ENCODE measurements around the gene C5orf52. TPM values are rescaled to one million over a fixed set of nuclear protein-coding genes. Genes with fewer than 3 reads are reported as not detected.

C5orf52 gene
- total RNA-seq, 1 experiment from 2014 or later: not detected

- ChIA-PET CTCF (interaction anchor here (2.0 to 2.4 kb wide), 2 partner anchors 74 kb away, joined by 28 to 29 read pairs; partner anchors contain the start of gene LSM11), POLR2A (no interaction called here)
- no peak for ATAC-seq
- no peak for DNase-seq (ENCODE audit: low spot score)
- H3K27ac Mint-ChIP-seq: no peak overlapping the region
- H3K9me3 Mint-ChIP-seq: peaks cover 2% of the 10 kb centered on the region
- peaks cover 54% of the 10 kb centered on the region for H3K27me3 Mint-ChIP-seq (ENCODE audit: low read depth)
- H3K4me1 Mint-ChIP-seq: peaks cover 13% of the 10 kb centered on the region
- no peaks in the 10 kb centered on the region for H3K36me3 Mint-ChIP-seq
- H3K4me3 Mint-ChIP-seq: peak overlapping the region; percentile 88
- TF ChIP-seq, protein P1, sequence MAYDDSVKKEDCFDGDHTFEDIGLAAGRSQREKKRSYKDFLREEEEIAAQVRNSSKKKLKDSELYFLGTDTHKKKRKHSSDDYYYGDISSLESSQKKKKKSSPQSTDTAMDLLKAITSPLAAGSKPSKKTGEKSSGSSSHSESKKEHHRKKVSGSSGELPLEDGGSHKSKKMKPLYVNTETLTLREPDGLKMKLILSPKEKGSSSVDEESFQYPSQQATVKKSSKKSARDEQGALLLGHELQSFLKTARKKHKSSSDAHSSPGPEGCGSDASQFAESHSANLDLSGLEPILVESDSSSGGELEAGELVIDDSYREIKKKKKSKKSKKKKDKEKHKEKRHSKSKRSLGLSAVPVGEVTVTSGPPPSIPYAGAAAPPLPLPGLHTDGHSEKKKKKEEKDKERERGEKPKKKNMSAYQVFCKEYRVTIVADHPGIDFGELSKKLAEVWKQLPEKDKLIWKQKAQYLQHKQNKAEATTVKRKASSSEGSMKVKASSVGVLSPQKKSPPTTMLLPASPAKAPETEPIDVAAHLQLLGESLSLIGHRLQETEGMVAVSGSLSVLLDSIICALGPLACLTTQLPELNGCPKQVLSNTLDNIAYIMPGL (CRISPR knock-in tag; IDR thresholded peaks at IDR 0.05): no peak
- TF ChIP-seq ZNF396 (CRISPR knock-in tag; IDR thresholded peaks at IDR 0.05; ENCODE audit: borderline replicate concordance) (no peak), ESRRA (CRISPR knock-in tag; IDR thresholded peaks at IDR 0.05; ENCODE audit: borderline replicate concordance) (no peak), NR3C1 (CRISPR knock-in tag; conservative IDR thresholded peaks at IDR 0.05; ENCODE audit: low read depth) (no peak)
- TF ChIP-seq, protein P2, sequence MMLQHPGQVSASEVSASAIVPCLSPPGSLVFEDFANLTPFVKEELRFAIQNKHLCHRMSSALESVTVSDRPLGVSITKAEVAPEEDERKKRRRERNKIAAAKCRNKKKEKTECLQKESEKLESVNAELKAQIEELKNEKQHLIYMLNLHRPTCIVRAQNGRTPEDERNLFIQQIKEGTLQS (CRISPR knock-in tag; conservative IDR thresholded peaks at IDR 0.05): no peak
- TF ChIP-seq, protein P3, sequence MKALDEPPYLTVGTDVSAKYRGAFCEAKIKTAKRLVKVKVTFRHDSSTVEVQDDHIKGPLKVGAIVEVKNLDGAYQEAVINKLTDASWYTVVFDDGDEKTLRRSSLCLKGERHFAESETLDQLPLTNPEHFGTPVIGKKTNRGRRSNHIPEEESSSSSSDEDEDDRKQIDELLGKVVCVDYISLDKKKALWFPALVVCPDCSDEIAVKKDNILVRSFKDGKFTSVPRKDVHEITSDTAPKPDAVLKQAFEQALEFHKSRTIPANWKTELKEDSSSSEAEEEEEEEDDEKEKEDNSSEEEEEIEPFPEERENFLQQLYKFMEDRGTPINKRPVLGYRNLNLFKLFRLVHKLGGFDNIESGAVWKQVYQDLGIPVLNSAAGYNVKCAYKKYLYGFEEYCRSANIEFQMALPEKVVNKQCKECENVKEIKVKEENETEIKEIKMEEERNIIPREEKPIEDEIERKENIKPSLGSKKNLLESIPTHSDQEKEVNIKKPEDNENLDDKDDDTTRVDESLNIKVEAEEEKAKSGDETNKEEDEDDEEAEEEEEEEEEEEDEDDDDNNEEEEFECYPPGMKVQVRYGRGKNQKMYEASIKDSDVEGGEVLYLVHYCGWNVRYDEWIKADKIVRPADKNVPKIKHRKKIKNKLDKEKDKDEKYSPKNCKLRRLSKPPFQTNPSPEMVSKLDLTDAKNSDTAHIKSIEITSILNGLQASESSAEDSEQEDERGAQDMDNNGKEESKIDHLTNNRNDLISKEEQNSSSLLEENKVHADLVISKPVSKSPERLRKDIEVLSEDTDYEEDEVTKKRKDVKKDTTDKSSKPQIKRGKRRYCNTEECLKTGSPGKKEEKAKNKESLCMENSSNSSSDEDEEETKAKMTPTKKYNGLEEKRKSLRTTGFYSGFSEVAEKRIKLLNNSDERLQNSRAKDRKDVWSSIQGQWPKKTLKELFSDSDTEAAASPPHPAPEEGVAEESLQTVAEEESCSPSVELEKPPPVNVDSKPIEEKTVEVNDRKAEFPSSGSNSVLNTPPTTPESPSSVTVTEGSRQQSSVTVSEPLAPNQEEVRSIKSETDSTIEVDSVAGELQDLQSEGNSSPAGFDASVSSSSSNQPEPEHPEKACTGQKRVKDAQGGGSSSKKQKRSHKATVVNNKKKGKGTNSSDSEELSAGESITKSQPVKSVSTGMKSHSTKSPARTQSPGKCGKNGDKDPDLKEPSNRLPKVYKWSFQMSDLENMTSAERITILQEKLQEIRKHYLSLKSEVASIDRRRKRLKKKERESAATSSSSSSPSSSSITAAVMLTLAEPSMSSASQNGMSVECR (CRISPR knock-in tag; IDR thresholded peaks at IDR 0.05; ENCODE audit: borderline replicate concordance): no peak
Observed at GRCh38 chr5:157669701-157670097, 1.6 kb upstream of the C5orf52 start.

DNA sequence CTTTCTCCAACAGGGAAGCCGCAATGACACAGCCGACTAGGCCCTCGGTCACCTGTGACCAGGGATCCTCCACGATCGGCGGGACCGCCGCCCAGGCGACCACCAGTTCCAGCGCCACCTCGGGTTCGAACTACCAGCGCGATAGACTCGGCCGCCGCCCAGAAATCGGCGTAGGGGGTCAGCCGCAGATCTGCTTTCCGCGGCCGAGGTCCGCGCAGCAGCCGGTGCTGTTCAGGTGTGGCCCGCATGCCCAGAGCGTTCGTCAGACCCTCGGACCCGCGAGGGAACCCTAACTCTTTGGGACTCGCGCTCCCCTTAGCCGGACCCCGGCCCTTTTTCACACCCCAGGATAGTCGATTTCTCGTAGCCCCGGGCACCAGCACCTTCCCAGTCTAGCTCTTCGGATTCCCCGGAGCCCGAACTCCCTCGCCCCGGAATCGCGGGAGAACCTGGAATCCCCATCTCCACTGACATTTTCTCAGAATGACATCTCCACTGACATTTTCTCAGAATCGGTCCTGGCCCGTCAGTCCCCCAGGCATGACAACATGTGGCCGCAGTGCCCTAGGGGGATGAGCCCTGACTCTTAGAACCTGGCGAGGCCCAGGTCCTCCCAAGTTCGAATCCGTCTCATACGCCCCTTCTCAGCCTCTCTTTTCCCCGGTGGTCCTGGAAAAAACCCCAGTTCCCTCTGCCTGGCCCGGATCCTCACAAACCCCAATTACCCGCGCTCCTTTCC, 428 bp downstream of the C5orf52 start:
- no peak overlapping the region for H3K27ac Mint-ChIP-seq
- CTCF ChIA-PET: interaction anchor here (1.5 to 2.4 kb wide), 3 partner anchors 19 to 72 kb away, joined by 7 to 29 read pairs (median 7); partner anchors contain the start of gene LSM11
- no peaks in the 10 kb centered on the region for H3K36me3 Mint-ChIP-seq
- peak overlapping the region; percentile 88 for H3K4me3 Mint-ChIP-seq
- TF ChIP-seq, protein P1 (CRISPR knock-in tag; IDR thresholded peaks at IDR 0.05): 0 out of 2 replicates have a peak, but pooled peaks have one; percentile 12
- TF ChIP-seq NFYB (CRISPR knock-in tag; conservative IDR thresholded peaks at IDR 0.05; ENCODE audit: low read depth) (no peak), RORB (CRISPR knock-in tag; IDR thresholded peaks at IDR 0.05) (no peak), CREB1 (CRISPR knock-in tag; IDR thresholded peaks at IDR 0.05) (no peak), GRHL2 (CRISPR knock-in tag; IDR thresholded peaks at IDR 0.05; ENCODE audit: insufficient replicate concordance, severe bottlenecking) (no peak)
- TF ChIP-seq, protein P4, sequence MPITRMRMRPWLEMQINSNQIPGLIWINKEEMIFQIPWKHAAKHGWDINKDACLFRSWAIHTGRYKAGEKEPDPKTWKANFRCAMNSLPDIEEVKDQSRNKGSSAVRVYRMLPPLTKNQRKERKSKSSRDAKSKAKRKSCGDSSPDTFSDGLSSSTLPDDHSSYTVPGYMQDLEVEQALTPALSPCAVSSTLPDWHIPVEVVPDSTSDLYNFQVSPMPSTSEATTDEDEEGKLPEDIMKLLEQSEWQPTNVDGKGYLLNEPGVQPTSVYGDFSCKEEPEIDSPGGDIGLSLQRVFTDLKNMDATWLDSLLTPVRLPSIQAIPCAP (CRISPR knock-in tag; IDR thresholded peaks at IDR 0.05): 0 out of 2 replicates have a peak, but pooled peaks have one; percentile 21
- TF ChIP-seq, protein P5, sequence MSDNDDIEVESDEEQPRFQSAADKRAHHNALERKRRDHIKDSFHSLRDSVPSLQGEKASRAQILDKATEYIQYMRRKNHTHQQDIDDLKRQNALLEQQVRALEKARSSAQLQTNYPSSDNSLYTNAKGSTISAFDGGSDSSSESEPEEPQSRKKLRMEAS (CRISPR knock-in tag; IDR thresholded peaks at IDR 0.05): peak; percentile 33; the same call in 1 of the 2 replicates
- H3K4me1 Mint-ChIP-seq: peaks cover 13% of the 10 kb centered on the region
- peaks cover 49% of the 10 kb centered on the region for H3K27me3 Mint-ChIP-seq (ENCODE audit: low read depth)
- peak; percentile 48 for DNase-seq (ENCODE audit: low spot score)
- no peaks in the 10 kb centered on the region for H3K9me3 Mint-ChIP-seq
- POLR2A ChIA-PET: no interaction called here
- ATAC-seq: peak; percentile 30

Measured in WTC11 (cell line).